Posterior vena cava (tissue), 2 donors: ENCODE results near the gene SNTG2. TPM values are rescaled to one million over a fixed set of nuclear protein-coding genes. Genes with fewer than 3 reads are reported as not detected.

Experiments
- DNase-seq: peaks from one replicate; pipeline ENCODE4 v3.0.0-alpha.2; 2020; ENCODE audit warnings: low spot score
- intact Hi-C, 2 donors: fragments of 100-400 bp; cut with DNase I; formaldehyde crosslinking; loops; one replicate each; pipeline versions ENCODE4 v1.14.1 to v1.14.2; 2022 to 2023
- total RNA-seq, 2 donors: library from RNA; stranded (reverse); fragmentation: NEBNext Ultra II Directional; extraction: Animal tissue kit (Norgen Biotek cat#: 25700); gene quantifications; one replicate each; pipeline ENCODE4 v1.2.1, GENCODE V29; 2021
- donor health status: DM: yes; HTN: yes; CAD: no.
- donor health status: DM: yes; HTN: yes; CAD: no.

SNTG2 gene
- total RNA-seq, 2 donors from 2014 or later = 5.2 to 6.2 TPM

- peak; percentile 59 for DNase-seq
- intact Hi-C loops = no loop called here
Observed at GRCh38 chr2:979069-979928, 28.6 kb downstream of the SNTG2 start.

- intact Hi-C loops = no loop called here
- DNase-seq = no peak
Observed at GRCh38 chr2:980176-980575, 29.5 kb downstream of the SNTG2 start.

GRCh38 chr2:981258-981657 lies 30.6 kb downstream of the SNTG2 start:
- intact Hi-C loops = no loop called here
- DNase-seq = no peak

GRCh38 chr2:981759-982158 lies 31.1 kb downstream of the SNTG2 start:
- intact Hi-C loops = no loop called here
- DNase-seq = no peak

- no peak for DNase-seq
- intact Hi-C loops = no loop called here
Observed at GRCh38 chr2:985317-985898, 34.8 kb downstream of the SNTG2 start.

- no peak for DNase-seq
- intact Hi-C loops = no loop called here
Observed at GRCh38 chr2:987789-988188, 37.1 kb downstream of the SNTG2 start.

GRCh38 chr2:989781-990467 lies 39.3 kb downstream of the SNTG2 start:
- DNase-seq = no peak
- intact Hi-C loops = loop anchor here in 1 of 2 donors (5.0 kb wide), 1 partner anchor 1837 kb away; no protein-coding TSS in a partner anchor

GRCh38 chr2:990970-991369 lies 40.3 kb downstream of the SNTG2 start:
- intact Hi-C loops = loop anchor here in 1 of 2 donors (5.0 kb wide), 1 partner anchor 1836 kb away; no protein-coding TSS in a partner anchor
- DNase-seq = no peak

GRCh38 chr2:1002350-1002749 lies 51.7 kb downstream of the SNTG2 start:
- DNase-seq = no peak
- intact Hi-C loops = no loop called here

GRCh38 chr2:1004398-1004797 lies 53.7 kb downstream of the SNTG2 start:
- intact Hi-C loops = no loop called here
- DNase-seq = no peak

- intact Hi-C loops = no loop called here
- no peak for DNase-seq
Observed at GRCh38 chr2:1010415-1010930, 59.8 kb downstream of the SNTG2 start.

GRCh38 chr2:1011006-1011405 lies 60.4 kb downstream of the SNTG2 start:
- no peak for DNase-seq
- intact Hi-C loops = no loop called here

GRCh38 chr2:1011985-1012384 lies 61.3 kb downstream of the SNTG2 start:
- intact Hi-C loops = no loop called here

GRCh38 chr2:1014802-1015201 lies 64.2 kb downstream of the SNTG2 start:
- DNase-seq = no peak
- intact Hi-C loops = no loop called here

More at GRCh38 chr2:1011985-1012384, 61.3 kb downstream of the SNTG2 start:
- DNase-seq = no peak

GRCh38 chr2:1016500-1016899 lies 65.9 kb downstream of the SNTG2 start:
- no peak for DNase-seq
- intact Hi-C loops = no loop called here

- no peak for DNase-seq
- intact Hi-C loops = no loop called here
Observed at GRCh38 chr2:1017827-1018226, 67.2 kb downstream of the SNTG2 start.

GRCh38 chr2:1020206-1020605 lies 69.6 kb downstream of the SNTG2 start:
- intact Hi-C loops = no loop called here
- DNase-seq = no peak

- no peak for DNase-seq
- intact Hi-C loops = no loop called here
Observed at GRCh38 chr2:1022178-1022577, 71.5 kb downstream of the SNTG2 start.

- intact Hi-C loops = no loop called here
Observed at GRCh38 chr2:1024981-1025380, 74.3 kb downstream of the SNTG2 start.

GRCh38 chr2:1026141-1026540 lies 75.5 kb downstream of the SNTG2 start:
- intact Hi-C loops = no loop called here
- DNase-seq = no peak

More at GRCh38 chr2:1024981-1025380, 74.3 kb downstream of the SNTG2 start:
- no peak for DNase-seq
